Right ventricle myocardium superior (tissue), 1 donor: Measurements from ENCODE around the gene BAD. TPM values are rescaled to one million over a fixed set of nuclear protein-coding genes. Genes with fewer than 3 reads are reported as not detected.

ENCODE experiments used
- ATAC-seq: fragments of 200-7000 bp; cut with Tn5 transposase; one replicate; pipeline ENCODE4 v1.9.1; 2020; ENCODE audit warnings: mild to moderate bottlenecking; ENCODE audit not compliant: poor library complexity
- DNase-seq: peaks from one replicate; pipeline ENCODE4 v3.0.0-alpha.2; 2020
- intact Hi-C: fragments of 100-400 bp; cut with DNase I; formaldehyde crosslinking; loops from one replicate; pipeline ENCODE4 v1.11.2; 2022
- total RNA-seq: library from RNA; stranded (reverse); fragmentation: NEBNext Ultra II Directional; extraction: Animal tissue kit (Norgen Biotek cat#: 25700); gene quantifications from one replicate; pipeline ENCODE4 v1.2.1, GENCODE V29; 2021
- donor health status: DM: no; HTN: yes; CAD: no; lungs with severe emphysema.

The BAD gene
- total RNA-seq, 1 donor from 2014 or later: 90.1 TPM

GRCh38 chr11:64299847-64300648 lies 15.6 kb upstream of the BAD start, which contains the start of gene CATSPERZ:
TSS of gene CATSPERZ (plus strand) at chr11:64300358. CDS start at chr11:64300411, 53 bp downstream.
- no peak for DNase-seq
- ATAC-seq: no peak
- intact Hi-C loops: loop anchor here (5.0 kb wide), 1 partner anchor 98 kb away; no protein-coding TSS in a partner anchor

DNA sequence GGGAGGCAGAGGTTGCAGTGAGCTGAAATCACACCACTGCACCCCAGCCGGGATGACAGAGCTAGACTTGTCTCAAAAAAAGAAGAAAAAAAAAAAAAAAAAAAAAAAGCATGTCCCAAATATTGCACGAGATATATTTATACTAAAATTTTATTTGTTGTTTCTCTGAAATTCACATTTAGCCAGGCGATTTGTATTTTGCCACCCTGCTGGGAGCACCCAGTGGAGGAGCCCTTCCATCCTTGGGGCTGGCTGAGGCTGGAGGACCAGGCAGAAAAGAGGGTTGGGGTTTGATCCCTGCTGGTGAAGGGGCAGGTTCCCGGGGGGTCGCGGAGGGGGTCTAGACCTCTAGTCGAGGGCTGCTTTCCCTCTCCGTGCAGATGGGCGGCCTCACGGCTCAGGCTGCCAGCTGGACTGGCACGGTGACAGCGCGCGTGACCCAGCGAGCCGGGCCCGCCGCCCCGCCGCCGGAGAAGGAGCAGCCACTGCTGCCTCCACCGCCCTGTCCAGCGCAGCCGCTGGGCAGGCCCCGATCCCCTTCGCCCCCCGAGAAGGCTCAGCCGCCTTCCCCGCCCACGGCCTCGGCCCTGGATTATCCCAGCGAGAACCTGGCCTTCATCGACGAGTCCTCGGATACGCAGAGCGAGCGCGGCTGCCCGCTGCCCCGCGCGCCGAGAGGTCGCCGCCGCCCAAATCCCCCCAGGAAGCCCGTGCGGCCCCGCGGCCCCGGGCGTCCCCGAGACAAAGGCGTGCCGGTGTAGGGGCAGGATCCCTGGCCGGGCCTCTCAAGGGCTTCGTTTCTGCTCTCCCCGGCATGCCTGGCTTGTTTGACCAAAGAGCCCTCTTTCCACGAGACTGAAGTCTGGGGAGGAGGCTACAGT lies 14.7 kb upstream of the BAD start:
- DNase-seq: peak; percentile 81
- peak; percentile 75 for ATAC-seq
- intact Hi-C loops: no loop called here

- ATAC-seq: no peak
- no peak for DNase-seq
- intact Hi-C loops: no loop called here
These were observed 13.4 kb upstream of the BAD start for GRCh38 chr11:64297699-64298358.

DNA sequence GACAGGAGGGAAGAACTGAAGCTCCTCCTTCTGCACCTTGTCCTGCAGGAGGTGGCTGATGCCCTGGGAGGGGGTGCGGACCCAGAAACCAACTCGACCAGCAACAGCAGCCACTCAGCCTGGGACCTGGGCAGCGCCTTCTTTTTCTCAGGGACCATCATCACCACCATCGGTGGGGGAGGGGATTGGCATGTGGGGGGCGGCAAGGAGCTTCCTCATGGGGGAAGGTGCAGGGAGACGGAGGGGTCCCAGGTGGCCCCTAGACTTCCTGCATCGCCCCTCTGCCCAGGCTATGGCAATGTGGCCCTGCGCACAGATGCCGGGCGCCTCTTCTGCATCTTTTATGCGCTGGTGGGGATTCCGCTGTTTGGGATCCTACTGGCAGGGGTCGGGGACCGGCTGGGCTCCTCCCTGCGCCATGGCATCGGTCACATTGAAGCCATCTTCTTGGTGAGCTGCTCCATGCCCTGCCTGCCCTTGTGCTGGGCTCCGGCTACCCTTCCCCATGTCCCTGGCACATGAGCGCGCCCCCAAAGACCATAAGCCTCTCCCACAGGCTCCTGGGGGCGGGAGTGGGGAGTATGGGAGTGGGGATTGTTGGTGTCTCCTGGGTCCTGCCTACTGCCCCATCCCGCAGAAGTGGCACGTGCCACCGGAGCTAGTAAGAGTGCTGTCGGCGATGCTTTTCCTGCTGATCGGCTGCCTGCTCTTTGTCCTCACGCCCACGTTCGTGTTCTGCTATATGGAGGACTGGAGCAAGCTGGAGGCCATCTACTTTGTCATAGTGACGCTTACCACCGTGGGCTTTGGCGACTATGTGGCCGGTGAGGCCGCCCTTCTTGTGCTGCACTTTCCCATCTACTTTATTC lies 12.6 kb upstream of the BAD start:
- intact Hi-C loops: no loop called here
- DNase-seq: no peak
- no peak for ATAC-seq

GRCh38 chr11:64296236-64296635 lies 11.8 kb upstream of the BAD start:
- intact Hi-C loops: no loop called here
- DNase-seq (no peak), ATAC-seq (no peak)

DNA sequence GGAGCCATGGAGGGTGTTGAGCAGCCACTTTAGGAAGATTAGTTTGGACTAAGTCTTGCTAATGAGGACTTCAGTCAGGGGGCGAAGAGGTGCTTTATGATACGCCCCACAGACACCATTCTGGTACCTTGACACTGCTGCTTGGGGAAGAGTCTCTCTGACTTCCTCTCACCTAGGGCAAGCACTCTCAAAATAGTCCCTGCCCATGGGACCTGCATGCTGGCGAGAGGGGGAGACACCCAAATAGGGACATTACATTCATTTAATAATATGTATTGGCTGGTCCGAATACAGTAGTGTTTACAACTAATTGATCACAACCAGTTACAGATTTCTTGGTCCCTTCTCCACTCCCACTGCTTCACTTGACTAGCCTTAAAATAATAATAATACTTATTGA lies 11.3 kb upstream of the BAD start:
- DNase-seq (no peak), ATAC-seq (no peak)
- intact Hi-C loops: no loop called here

DNA sequence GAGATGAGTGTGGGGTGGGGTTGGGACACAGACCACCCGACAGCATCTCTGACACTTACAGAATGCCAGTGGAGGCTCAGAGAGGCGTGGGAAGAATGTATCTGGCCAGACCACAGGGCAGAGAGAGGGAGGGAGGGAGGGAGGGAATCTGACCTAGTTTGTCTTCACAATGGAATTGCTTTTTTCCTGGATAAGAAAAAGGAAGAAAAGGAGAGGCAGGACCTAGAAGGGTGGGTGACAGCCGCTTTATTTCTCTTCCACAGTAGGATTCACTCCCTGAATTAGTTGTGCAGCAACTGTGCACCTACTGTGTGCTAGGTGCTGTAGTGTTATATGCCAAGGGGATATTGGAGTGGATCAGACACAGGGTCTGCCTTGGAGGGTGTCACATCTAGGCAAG lies 10.3 kb upstream of the BAD start:
- ATAC-seq: no peak
- DNase-seq: no peak
- intact Hi-C loops: no loop called here

DNA sequence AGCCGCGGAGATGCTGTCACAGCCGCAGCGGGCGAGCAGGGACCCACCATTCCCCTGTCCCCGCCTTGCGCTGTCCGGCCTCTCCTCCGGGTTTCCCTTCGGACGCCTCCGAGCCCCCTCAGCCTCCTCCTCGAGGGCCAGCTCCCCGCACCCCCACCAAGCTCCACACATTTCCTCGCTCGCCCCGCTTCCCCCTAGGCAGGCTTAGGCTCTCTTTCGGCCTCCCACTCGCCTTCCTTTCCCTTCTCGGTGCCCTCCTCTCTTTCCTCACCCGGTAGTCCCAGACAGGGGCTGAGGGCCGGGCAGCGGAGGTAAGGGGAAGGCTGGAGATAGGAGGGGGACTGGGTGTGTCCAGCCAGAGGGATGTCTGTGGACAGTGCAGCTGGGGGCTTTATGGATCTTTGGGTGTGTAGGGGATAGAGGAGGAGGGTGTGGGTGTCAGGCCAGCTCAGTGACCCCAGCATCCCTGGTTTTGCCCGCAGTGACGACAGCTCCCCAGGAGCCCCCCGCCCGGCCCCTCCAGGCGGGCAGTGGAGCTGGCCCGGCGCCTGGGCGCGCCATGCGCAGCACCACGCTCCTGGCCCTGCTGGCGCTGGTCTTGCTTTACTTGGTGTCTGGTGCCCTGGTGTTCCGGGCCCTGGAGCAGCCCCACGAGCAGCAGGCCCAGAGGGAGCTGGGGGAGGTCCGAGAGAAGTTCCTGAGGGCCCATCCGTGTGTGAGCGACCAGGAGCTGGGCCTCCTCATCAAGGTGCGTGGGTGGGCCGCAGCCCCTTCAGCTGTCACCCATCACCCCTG lies 8.2 kb upstream of the BAD start:
- ATAC-seq (no peak), DNase-seq (no peak)
- intact Hi-C loops: no loop called here

DNA sequence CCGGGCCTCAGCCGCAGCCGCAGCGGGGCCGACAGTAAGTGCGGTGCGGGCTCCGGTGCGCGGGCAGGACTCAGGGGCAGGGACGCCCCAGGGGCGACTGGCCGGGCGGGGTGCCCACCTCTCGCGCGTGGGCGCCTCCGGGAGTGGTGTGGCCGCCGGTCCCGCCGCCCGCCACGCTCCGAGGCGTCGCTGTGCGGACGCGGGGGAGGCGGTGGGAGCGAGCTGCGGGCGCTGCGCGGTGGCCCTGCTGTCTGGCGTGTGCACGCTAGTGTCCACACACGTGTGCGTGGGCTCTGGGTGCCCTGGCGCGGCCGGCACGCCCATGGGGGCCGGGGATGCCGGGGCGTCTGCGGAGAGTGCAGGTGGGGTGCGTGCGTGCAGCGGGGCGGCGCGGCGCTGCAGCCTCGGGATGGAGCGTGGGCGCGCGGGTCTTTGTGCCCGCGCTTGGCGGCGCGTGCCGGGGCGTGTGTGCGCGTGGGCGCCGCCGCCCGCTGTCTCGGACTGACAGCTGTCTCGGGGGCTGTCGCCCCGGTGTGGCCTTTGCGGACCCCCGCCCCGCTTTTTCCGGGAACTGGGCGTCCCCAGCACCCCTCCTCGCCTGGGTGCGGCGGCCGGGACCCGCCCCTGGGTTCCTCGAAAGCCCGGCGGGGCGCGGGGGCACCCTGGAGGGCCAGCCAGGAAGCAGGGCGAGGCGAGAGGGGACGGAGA lies 7.4 kb upstream of the BAD start:
- ATAC-seq: peak; percentile 19
- no peak for DNase-seq
- intact Hi-C loops: no loop called here

DNA sequence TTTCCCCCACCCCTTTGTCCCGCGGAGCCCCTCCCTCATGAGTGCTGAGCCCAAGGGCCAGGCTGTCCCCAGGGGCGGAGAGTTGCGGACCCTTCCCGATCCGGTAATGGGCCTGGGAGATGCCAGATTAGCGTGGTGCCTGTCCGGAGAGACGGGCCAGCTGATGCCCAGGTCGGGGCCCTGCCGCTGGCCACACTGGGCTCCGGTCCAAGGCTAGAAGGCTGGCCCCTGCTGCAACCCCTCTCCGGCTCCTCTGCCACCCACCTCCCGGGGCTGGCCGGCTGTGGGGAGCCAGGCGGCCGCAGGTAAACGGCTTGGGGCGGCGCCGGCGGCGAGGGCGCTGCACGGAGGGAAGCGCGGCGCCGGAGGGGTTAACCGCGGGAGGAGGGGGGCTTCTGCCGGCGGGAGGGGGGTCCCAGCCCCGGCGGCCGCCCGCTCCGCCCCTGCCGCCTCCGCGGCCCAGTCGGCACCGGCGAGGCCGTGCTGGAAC lies 6.8 kb upstream of the BAD start, which contains the start of gene KCNK4:
Gene KCNK4, plus strand, starts transcription at position 41 of the 490 bp plus-strand sequence. CDS start 1,717 bp downstream, outside the sequence.
- no peak for ATAC-seq
- no peak for DNase-seq
- intact Hi-C loops: no loop called here

GRCh38 chr11:64290352-64291261 lies 6.1 kb upstream of the BAD start:
- no peak for ATAC-seq
- DNase-seq: no peak
- intact Hi-C loops: no loop called here

DNA sequence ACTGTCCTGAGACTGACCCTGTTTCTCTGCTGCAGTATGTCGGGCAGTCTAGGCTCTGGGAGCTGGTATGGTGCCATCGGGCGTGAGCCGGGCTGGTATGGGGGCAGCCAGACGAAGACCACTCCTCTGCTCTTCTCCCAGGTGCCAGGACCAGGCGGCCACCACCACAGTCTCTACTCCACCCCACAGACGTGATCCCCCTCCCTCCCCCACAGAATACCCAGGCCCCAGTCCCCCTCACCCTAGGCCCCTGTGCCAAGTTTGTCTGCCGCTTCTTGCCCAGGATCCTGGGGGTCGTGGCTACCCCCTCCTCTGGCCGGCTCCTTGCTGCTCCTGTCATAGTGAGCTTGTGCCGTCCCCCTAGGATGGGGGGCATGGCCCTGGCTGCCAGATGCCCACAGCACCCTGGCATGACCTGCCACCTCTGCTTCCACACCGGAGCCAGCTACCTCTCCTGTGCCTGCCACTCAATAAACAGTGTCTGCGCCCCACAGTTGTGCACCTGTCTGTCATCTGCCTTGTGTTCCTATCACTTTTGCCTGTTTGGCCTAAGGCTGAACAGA lies 4.6 kb upstream of the BAD start:
- ATAC-seq (no peak), DNase-seq (no peak)
- intact Hi-C loops: no loop called here

GRCh38 chr11:64288353-64288750 lies 3.9 kb upstream of the BAD start:
- ATAC-seq: no peak
- DNase-seq: no peak
- intact Hi-C loops: no loop called here

DNA sequence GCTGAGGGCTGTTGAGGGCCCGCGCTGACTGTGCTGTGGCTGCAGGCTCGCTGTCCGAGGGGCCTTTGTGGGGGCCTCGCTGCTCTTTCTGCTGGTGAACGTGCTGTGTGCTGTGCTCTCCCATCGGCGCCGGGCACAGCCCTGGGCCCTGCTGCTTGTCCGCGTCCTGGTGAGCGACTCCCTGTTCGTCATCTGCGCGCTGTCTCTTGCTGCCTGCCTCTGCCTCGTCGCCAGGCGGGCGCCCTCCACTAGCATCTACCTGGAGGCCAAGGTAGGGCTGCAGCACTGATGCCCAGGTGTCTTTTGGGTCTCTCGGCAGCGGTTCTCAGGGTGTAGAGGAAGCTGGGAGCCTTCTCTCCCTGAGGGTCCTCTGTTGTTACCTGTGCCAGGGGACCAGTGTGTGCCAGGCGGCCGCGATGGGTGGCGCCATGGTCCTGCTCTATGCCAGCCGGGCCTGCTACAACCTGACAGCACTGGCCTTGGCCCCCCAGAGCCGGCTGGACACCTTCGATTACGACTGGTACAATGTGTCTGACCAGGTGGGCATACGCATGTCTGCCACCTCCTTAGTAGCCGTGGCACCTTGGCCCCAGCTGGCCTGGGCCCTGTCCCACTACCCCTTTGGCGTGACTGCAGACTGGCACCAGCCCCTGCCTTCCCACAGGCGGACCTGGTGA lies 3.3 kb upstream of the BAD start:
- ATAC-seq (no peak), DNase-seq (no peak)
- intact Hi-C loops: no loop called here

GRCh38 chr11:64286801-64287159 lies 2.3 kb upstream of the BAD start:
- intact Hi-C loops: no loop called here
- no peak for ATAC-seq
- no peak for DNase-seq
